Effector memory CD4-positive, alpha-beta T cell (primary cell): ENCODE measurements around the gene CERCAM.
A peak's percentile ranks its signal among the peaks of the same experiment; 100 is the strongest.
"Not testable (repeated sequence)": the region's sequence is repeated elsewhere in the genome, so short reads cannot be mapped to it uniquely, and the experiment has no call there.

Experiments used
- DNase-seq, 3 donors: peaks; one replicate each; pipeline ENCODE4 v3.0.0-alpha.2; 2020
- H3K27ac ChIP-seq: 2 replicates; pipeline ENCODE4 v1.7.0; 2013; ENCODE audit warnings: mild to moderate bottlenecking, low read length, moderate library complexity; ENCODE audit not compliant: insufficient read depth, poor library complexity, severe bottlenecking
- H3K27me3 ChIP-seq: replicated peaks from 2 replicates; pipeline ENCODE4 v1.7.0; 2013; ENCODE audit warnings: mild to moderate bottlenecking, low read length; ENCODE audit not compliant: insufficient read depth, control insufficient read depth, poor library complexity, severe bottlenecking
- H3K36me3 ChIP-seq: 2 replicates; pipeline ENCODE4 v1.7.0; 2013; ENCODE audit warnings: mild to moderate bottlenecking, low read length, moderate library complexity; ENCODE audit not compliant: control insufficient read depth, insufficient read depth
- H3K4me1 ChIP-seq: 2 replicates; pipeline ENCODE4 v1.7.0; 2013; ENCODE audit warnings: low read length, mild to moderate bottlenecking; ENCODE audit not compliant: control insufficient read depth, insufficient read depth, poor library complexity, severe bottlenecking
- H3K4me3 ChIP-seq: 2 replicates; pipeline ENCODE4 v1.7.0; 2013; ENCODE audit warnings: low read length, low read depth, mild to moderate bottlenecking; ENCODE audit not compliant: insufficient read depth, poor library complexity, severe bottlenecking
- H3K9me3 ChIP-seq: 2 replicates; pipeline ENCODE4 v1.7.0; 2013; ENCODE audit warnings: mild to moderate bottlenecking, low read length, moderate library complexity; ENCODE audit not compliant: control insufficient read depth

Gene CERCAM

DNA sequence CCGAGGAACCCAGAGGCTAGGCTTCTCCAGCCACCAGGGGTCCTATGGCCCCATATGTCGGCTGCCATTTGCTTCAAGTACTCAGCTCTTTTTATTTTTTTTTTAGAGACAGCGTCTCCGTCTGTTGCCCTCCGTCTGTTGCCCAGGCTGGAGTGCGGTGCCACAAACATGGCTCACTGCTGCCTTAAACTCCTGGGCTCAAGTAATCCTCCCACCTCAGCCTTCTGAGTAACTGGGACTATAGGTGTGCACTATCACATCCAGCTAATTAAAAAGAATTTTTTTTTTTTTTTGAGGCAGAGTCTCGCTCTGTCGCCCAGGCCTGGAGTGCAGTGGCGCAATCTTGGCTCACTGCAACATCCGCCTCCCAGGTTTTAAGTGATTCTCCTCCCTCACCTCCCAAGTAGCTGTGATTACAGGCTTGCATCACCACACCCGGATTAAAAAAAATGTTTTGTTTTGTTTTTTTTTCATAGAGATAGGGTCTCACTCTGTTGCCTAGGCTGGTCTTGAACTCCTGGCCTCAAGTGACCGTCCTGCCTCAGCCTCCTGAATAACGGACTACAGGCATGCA is 8.9 kb downstream of the CERCAM start:
- no peak for DNase-seq
- Histone ChIP-seq H3K9me3 (no peaks in the 10 kb centered on the region), H3K4me3 (no peak overlapping the region), H3K27me3 (no peaks in the 10 kb centered on the region), H3K27ac (no peak overlapping the region), H3K36me3 (no peaks in the 10 kb centered on the region), H3K4me1 (no peaks in the 10 kb centered on the region)

DNA sequence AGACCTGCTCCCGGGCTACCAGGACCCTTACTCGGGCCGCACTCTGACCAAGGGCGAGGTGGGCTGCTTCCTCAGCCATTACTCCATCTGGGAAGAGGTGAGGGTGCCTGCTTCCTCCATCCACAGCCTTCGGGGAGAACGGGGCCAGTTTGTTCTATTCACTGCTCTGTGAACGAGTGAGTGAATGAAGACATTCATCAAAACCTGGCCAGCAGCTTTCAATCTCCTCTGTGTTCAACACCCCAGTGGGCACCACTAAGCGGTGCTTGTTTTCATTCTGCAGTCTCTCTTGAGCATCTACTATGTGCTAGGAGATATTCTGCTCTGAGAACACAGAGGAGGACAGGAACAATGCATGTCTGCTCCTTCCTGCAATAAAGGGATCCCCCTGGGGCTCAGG is 10.6 kb downstream of the CERCAM start:
- H3K4me3 ChIP-seq, result no peak overlapping the region
- no peaks in the 10 kb centered on the region for H3K36me3 ChIP-seq
- no peaks in the 10 kb centered on the region for H3K4me1 ChIP-seq
- no peak for DNase-seq
- H3K27ac ChIP-seq, result no peak overlapping the region
- no peaks in the 10 kb centered on the region for H3K27me3 ChIP-seq
- H3K9me3 ChIP-seq, result no peaks in the 10 kb centered on the region

DNA sequence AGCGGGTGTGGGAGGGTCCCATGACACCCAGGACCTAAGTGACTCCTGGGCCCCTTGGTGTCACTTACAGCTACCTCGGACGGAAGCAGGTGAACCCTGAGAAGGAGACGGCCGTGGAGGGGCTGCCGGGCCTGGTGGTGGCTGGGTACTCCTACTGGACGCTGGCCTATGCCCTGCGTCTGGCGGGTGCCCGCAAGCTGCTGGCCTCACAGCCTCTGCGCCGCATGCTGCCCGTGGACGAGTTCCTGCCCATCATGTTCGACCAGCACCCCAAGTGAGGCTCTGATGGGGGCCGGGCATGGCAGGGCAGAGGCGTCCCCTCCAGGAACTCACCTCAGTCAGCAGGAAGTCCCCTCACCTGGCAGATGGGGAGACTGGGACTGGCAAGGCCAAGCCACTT is 13.7 kb downstream of the CERCAM start:
- H3K27ac ChIP-seq, result no peak overlapping the region
- H3K36me3 ChIP-seq, result no peaks in the 10 kb centered on the region
- no peak for DNase-seq
- H3K9me3 ChIP-seq, result no peaks in the 10 kb centered on the region
- no peaks in the 10 kb centered on the region for H3K27me3 ChIP-seq
- no peak overlapping the region for H3K4me3 ChIP-seq
- peaks cover 4% of the 10 kb centered on the region for H3K4me1 ChIP-seq

DNA sequence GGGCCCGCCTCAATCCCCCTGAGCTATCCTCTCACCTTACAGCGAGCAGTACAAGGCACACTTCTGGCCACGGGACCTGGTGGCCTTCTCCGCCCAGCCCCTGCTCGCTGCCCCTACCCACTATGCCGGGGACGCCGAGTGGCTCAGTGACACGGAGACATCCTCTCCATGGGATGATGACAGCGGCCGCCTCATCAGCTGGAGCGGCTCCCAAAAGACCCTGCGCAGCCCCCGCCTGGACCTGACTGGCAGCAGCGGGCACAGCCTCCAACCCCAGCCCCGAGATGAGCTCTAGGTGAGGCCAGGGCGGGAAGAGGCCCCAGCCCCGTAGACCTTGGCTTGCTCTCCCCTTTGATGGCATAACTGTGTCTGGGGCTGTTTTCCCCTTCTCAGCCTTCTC is 15.0 kb downstream of the CERCAM start:
- H3K9me3 ChIP-seq, result no peaks in the 10 kb centered on the region
- no peak overlapping the region for H3K27ac ChIP-seq
- H3K4me3 ChIP-seq, result no peak overlapping the region
- no peaks in the 10 kb centered on the region for H3K36me3 ChIP-seq
- no peak for DNase-seq
- H3K4me1 ChIP-seq, result peaks cover 4% of the 10 kb centered on the region
- no peaks in the 10 kb centered on the region for H3K27me3 ChIP-seq

DNA sequence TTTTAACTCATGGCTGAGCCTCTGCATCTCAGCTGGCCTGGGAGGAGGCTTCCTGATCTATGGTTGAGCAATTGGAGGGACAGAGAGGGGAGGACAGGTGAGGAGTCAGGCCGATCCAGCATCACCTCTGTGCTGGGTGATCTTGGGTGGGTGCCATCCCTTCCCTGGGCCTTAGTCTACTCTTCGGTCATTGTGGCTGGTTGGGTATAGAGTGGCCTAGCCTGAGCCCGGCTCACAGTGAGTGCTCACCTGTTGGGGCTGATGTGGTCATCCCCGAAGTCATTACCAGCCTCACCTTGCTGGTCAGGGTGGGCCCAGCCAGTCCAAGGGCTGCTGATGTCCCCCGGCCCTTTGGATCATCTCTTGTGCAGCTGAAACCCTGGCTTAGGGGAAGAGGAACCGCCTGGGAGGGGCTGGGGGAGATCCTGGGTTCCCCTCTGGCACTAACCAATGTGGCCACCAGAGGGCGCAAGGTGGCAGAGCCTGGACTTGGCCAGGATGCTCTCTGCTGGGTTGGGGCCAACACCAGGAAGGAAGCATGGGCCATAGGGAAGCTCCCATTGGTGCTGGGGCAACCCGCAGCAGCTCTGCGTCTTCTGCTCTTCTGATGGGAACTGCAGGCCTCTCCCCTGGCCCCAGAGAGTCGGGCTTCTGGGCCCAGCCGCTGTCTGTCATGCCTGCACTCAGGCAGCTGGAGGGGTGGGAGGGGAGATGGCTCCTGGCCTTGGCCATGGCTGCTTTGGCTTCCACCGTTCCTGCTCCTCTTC is 17.9 kb downstream of the CERCAM start:
- Histone ChIP-seq H3K4me3 (no peak overlapping the region), H3K9me3 (no peaks in the 10 kb centered on the region), H3K36me3 (no peaks in the 10 kb centered on the region), H3K27ac (no peak overlapping the region), H3K4me1 (peaks cover 4% of the 10 kb centered on the region), H3K27me3 (no peaks in the 10 kb centered on the region)
- peak; percentile 53 to 72 (median 59) for DNase-seq

DNA sequence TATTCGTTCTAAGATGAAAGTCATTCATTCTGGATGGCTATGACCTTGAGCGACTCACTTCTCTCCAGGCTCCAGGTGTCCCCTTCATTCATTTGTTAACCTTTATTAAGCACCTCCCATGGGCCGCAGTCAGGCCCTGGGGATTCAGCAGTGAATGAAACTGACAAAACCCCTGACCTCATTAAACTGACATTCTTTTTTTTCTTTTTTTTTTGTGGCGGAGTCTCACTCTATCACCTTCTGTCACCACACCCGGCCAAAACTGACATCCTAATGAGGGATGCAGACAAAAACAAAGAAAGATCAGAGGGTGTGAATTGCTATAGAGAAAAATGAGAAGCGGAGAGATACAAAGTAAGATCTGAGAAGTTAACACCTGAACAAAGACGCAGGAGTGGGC is 18.6 kb downstream of the CERCAM start:
- Histone ChIP-seq H3K36me3 (no peaks in the 10 kb centered on the region), H3K27me3 (no peaks in the 10 kb centered on the region), H3K27ac (no peak overlapping the region), H3K9me3 (no peaks in the 10 kb centered on the region), H3K4me1 (peaks cover 4% of the 10 kb centered on the region), H3K4me3 (no peak overlapping the region)
- no peak for DNase-seq

DNA sequence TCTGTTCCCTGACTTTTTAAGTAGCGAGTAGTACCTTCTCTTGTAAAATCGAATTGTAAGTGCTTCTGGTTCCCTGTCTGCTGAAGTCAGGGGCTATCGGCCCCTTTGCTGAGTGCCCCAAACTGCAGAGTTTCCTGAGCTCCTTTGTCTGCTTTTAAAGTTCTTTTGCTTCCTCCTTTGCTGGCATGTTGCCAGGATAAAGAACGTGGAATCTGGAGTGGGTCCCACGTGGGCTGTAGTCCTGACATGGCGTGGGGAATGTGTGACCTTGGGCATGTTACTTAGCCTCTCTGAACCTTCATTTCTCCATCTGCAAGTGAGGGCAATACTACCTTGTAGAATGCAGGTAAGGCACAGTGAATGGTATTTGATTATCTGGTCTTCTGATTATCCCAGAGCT is 21.5 kb downstream of the CERCAM start:
- Histone ChIP-seq H3K27ac (no peak overlapping the region), H3K9me3 (no peaks in the 10 kb centered on the region), H3K27me3 (no peaks in the 10 kb centered on the region), H3K36me3 (no peaks in the 10 kb centered on the region), H3K4me1 (peaks cover 4% of the 10 kb centered on the region), H3K4me3 (no peak overlapping the region)
- DNase-seq, result no peak

DNA sequence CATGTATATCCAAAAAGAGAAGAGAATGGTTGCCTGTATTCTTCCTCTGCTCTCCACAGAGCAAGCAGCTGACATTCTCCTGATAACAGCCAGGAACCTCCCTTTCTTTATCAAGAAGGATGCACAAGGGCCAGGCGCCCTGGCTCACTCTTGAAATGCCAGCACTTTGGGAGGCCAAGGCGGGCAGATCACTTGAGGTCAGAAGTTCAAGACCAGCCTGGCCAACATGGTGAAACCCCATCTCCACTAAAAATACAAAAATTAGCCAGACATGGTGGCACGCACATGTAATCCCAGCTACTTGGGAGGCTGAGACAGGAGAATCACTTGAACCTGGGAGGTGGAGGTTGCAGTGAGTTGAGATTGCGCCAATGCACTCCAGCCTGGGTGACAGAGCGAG is 25.8 kb downstream of the CERCAM start:
- not testable (repeated sequence) for H3K27me3 ChIP-seq, H3K27ac ChIP-seq, H3K9me3 ChIP-seq, H3K4me1 ChIP-seq, DNase-seq, H3K36me3 ChIP-seq, H3K4me3 ChIP-seq

DNA sequence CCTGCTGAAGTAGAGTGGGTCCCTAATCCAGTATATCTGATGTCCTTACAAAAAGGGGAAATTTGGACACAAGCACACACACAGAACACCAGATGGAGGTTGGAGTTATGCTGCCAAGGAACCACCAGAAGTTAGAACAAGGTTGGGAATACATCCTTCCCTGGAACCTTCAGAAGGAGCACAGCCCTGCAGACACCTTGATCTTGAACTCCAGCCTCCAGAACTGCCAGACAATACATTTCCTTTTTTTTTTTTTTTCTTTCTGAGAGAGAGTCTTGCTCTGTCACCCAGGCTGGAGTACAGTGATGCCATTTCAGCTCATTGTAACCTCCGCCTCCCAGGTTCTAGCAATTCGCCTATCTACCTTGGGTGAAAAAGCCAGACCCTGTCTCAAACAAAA is 28.1 kb downstream of the CERCAM start:
- H3K4me3 ChIP-seq, result no peak overlapping the region
- H3K36me3 ChIP-seq, result no peaks in the 10 kb centered on the region
- H3K27ac ChIP-seq, result no peak overlapping the region
- H3K4me1 ChIP-seq, result no peaks in the 10 kb centered on the region
- no peaks in the 10 kb centered on the region for H3K9me3 ChIP-seq
- H3K27me3 ChIP-seq, result no peaks in the 10 kb centered on the region
- DNase-seq, result no peak

DNA sequence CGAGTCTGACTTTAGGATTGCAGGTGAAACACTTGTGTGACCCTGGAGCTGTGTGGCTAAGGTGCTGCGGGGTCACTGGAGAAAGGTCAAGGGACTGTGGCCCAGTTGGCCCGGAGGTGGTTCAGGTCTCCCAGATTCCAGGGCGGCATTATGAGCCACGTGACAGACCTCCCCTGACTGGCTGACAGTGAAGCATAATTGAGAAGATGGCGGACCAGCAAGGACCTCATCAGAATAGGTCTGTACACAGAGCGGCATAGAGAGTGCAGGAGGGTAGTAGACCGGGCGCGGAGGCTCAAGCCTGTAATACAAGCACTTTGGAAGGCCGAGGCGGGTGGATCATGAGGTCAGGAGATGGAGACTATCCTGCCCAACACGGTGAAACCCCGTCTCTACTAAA is 34.3 kb downstream of the CERCAM start:
- DNase-seq, result no peak
- Histone ChIP-seq H3K4me3 (no peak overlapping the region), H3K9me3 (no peaks in the 10 kb centered on the region), H3K36me3 (peaks cover 2% of the 10 kb centered on the region), H3K27me3 (no peaks in the 10 kb centered on the region), H3K4me1 (peaks cover 10% of the 10 kb centered on the region), H3K27ac (no peak overlapping the region)
